Effector memory CD8-positive, alpha-beta T cell (primary cell): ENCODE data around the gene HLA-DRB1.
"Not testable (repeated sequence)": the region's sequence is repeated elsewhere in the genome, so short reads cannot be mapped to it uniquely, and the experiment has no call there.

ENCODE experiments used
- ATAC-seq: fragments of 150-1000 bp; cut with Tn5 transposase; replicated peaks from 2 replicates; pipeline ENCODE4 v1.10.0; 2021; ENCODE audit warnings: mild to moderate bottlenecking, moderate library complexity
- DNase-seq, 3 experiments: peaks; one replicate each; pipeline ENCODE4 v3.0.0; 2021
- H3K27ac Mint-ChIP-seq, 2 donors: one replicate each; pipeline ENCODE4 v1.8.0; 2022; ENCODE audit warnings: mild to moderate bottlenecking in 2 of 2, mixed read lengths in 2 of 2, moderate library complexity in 2 of 2
- H3K27me3 Mint-ChIP-seq, 2 donors: one replicate each; pipeline ENCODE4 v1.8.0; 2022; ENCODE audit warnings: mixed read lengths in 2 of 2
- H3K36me3 Mint-ChIP-seq: one replicate; pipeline ENCODE4 v1.8.0; 2022; ENCODE audit warnings: mild to moderate bottlenecking, moderate library complexity, mixed read lengths; ENCODE audit not compliant: insufficient read depth
- H3K4me1 Mint-ChIP-seq, 2 donors: one replicate each; pipeline ENCODE4 v1.8.0; 2022; ENCODE audit warnings: low read depth in 2 of 2, mixed read lengths in 2 of 2
- H3K4me3 Mint-ChIP-seq, 2 donors: one replicate each; pipeline ENCODE4 v1.8.0; 2022; ENCODE audit warnings: mild to moderate bottlenecking in 2 of 2, mixed read lengths in 2 of 2, moderate library complexity in 2 of 2
- H3K9me3 Mint-ChIP-seq, 2 donors: one replicate each; pipeline ENCODE4 v1.8.0; 2022; ENCODE audit warnings: mixed read lengths in 2 of 2
- total RNA-seq, 9 experiments: gene quantifications; one replicate each; lab custom pipeline; 2026; lab: John Stamatoyannopoulos, UW

HLA-DRB1 gene
- total RNA-seq: 7.1 to 102 (median 22.4) reads per million in 9 experiments

GRCh38 chr6:32589596-32590449, at the start of gene HLA-DRB1:
Gene HLA-DRB1 (minus strand): TSS chr6:32589848. CDS start chr6:32589742, 106 bp downstream.
- H3K27ac Mint-ChIP-seq: peak within 1 kb of the TSS; percentile 16 to 99
- H3K4me1 Mint-ChIP-seq: peaks cover 35 to 38% of the 10 kb centered on the region in 2 donors
- H3K9me3 Mint-ChIP-seq: no peaks in the 10 kb centered on the region
- no peaks in the 10 kb centered on the region for H3K27me3 Mint-ChIP-seq
- H3K4me3 Mint-ChIP-seq: peak within 1 kb of the TSS; percentile 77 to 96
- peaks cover 12% of the 10 kb centered on the region for H3K36me3 Mint-ChIP-seq
- ATAC-seq (peak; percentile 89), DNase-seq (peak; percentile 28 to 73 (median 39))

- no peak for DNase-seq
- ATAC-seq: no peak
- peak overlapping the region; percentile 26 to 80 for H3K27ac Mint-ChIP-seq
- H3K9me3 Mint-ChIP-seq: no peaks in the 10 kb centered on the region
- H3K27me3 Mint-ChIP-seq: peaks cover 0 to 26% of the 10 kb centered on the region in 2 donors
- peaks cover 21 to 48% of the 10 kb centered on the region in 2 donors for H3K4me1 Mint-ChIP-seq
- H3K36me3 Mint-ChIP-seq: peaks cover 24% of the 10 kb centered on the region
- H3K4me3 Mint-ChIP-seq: peak overlapping the region; percentile 42 to 79
Observed at GRCh38 chr6:32638532-32639219, 49.0 kb upstream of the HLA-DRB1 start.

DNA sequence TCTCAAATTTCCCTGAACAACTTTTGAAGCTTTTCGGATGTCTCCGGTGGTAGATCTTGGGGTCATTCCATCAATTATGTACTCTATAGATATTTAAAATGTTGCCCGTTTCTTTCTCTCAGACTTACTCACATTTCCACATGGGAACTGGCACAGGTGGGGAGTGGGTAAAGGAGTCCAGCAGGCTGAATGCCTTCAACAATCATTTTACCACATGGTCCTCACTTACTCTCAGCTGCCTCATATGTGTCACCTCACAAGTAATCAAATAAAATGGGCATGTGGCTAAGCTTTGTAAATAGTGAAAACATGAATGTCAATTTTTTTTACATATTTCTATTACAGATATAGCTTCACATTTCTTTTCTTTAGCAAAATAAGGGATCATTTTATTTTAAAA, 48.2 kb upstream of the HLA-DRB1 start:
- DNase-seq (no peak), ATAC-seq (no peak)
- Mint-ChIP-seq H3K27me3 (peaks cover 0 to 26% of the 10 kb centered on the region in 2 donors), H3K36me3 (peaks cover 24% of the 10 kb centered on the region), H3K27ac (peak overlapping the region; percentile 26 to 80), H3K9me3 (no peaks in the 10 kb centered on the region), H3K4me1 (peaks cover 21 to 43% of the 10 kb centered on the region in 2 donors), H3K4me3 (peak overlapping the region; percentile 42 to 79)

DNA sequence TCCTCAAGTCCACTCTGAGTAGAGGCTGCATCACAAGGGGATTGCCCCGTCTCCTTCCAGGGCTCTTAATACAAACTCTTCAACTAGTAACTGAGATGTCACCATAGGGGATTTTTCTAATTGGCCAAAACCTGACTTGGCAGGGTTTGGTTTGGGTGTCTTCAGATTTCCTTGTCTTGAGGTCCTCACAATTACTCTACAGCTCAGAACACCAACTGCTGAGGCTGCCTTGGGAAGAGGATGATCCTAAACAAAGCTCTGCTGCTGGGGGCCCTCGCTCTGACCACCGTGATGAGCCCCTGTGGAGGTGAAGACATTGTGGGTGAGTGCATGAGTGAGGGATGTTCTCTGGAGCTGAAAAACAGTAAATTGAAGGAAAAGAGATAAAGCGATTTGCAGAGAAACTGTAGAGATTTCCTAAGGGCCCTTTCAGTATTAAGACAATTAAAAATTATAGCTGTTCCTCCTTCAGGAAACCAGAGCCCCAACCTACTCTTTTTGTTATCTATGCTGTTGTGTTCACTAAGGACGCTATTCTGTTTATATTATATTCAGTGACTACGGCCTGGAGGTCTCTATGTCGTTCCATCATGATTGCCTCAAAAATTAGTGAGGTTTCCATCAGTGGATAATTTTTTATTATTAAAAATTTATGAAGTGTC, 47.7 kb upstream of the HLA-DRB1 start, which contains the start of gene HLA-DQA1:
TSS of gene HLA-DQA1 (plus strand) at position 188 of the 662 bp plus-strand sequence. CDS start at position 241, 53 bp downstream.
- H3K9me3 Mint-ChIP-seq: no peaks in the 10 kb centered on the region
- peak within 1 kb of the TSS; percentile 80 to 92 for H3K27ac Mint-ChIP-seq
- peak within 1 kb of the TSS; percentile 71 to 79 for H3K4me3 Mint-ChIP-seq
- peaks cover 0 to 26% of the 10 kb centered on the region in 2 donors for H3K27me3 Mint-ChIP-seq
- peaks cover 19 to 38% of the 10 kb centered on the region in 2 donors for H3K4me1 Mint-ChIP-seq
- DNase-seq (peak in 1 of 3 experiments; percentile 45), ATAC-seq (peak; percentile 83)
- peaks cover 20% of the 10 kb centered on the region for H3K36me3 Mint-ChIP-seq

DNA sequence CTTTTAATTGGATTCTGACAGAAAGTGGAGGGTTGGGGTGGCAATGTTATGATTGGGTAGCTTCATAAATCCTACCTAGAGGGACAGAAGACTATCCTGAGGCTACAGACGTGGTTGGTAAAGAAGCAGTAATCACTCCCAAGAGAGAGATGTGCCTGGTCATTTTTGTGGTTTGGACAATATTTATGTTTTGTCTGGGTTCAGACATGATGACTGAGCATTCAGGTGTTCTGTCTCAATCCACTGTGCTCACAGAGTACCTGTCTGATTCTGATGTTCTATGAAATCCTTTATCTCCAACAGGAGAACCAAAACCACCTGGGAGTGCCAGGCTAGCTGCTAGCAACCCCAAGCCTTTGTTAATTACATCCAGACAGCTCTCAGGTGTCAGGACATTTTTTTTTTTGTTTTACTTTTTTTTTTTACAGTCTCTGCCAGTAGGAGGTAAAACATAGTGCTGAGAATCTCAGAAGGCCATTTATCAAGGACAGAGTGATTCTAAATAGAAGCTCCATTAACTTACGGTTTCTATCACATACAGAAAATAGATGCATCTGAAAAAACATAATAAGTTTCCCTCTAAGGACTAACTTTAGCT, 46.0 kb upstream of the HLA-DRB1 start:
- no peak for ATAC-seq
- H3K36me3 Mint-ChIP-seq: peaks cover 14% of the 10 kb centered on the region
- DNase-seq: no peak
- no peak overlapping the region for H3K27ac Mint-ChIP-seq
- no peak overlapping the region for H3K4me3 Mint-ChIP-seq
- peaks cover 0 to 26% of the 10 kb centered on the region in 2 donors for H3K27me3 Mint-ChIP-seq
- H3K4me1 Mint-ChIP-seq: peaks cover 7 to 21% of the 10 kb centered on the region in 2 donors
- H3K9me3 Mint-ChIP-seq: no peaks in the 10 kb centered on the region

- H3K36me3 Mint-ChIP-seq: not testable (repeated sequence)
Observed at GRCh38 chr6:32629793-32630192, 40.1 kb upstream of the HLA-DRB1 start.

DNA sequence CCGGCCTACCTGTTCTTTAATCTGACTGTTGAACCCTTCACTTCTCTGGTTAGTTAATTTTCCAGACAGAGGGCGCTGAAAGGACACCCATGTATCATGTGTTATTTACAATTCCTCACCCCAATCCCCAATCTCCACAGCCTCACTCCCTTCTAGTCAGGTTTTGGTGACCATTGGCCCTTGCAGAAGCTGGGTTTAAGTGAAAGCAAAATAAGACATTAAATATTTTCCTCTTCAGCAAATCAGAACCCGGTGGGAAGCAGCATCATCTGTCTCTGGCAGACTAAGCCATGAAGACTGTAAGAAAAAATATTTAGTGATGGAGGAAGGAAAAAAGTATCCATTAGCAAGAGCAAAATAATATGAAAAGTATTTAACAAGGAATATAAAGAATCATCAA, 38.2 kb upstream of the HLA-DRB1 start:
- no peak for ATAC-seq

More at GRCh38 chr6:32629793-32630192, 40.1 kb upstream of the HLA-DRB1 start:
- not testable (repeated sequence) for DNase-seq, H3K4me3 Mint-ChIP-seq, H3K9me3 Mint-ChIP-seq, H3K27ac Mint-ChIP-seq, ATAC-seq, H3K27me3 Mint-ChIP-seq
- peaks cover 11 to 12% of the 10 kb centered on the region in 2 donors for H3K4me1 Mint-ChIP-seq

DNA sequence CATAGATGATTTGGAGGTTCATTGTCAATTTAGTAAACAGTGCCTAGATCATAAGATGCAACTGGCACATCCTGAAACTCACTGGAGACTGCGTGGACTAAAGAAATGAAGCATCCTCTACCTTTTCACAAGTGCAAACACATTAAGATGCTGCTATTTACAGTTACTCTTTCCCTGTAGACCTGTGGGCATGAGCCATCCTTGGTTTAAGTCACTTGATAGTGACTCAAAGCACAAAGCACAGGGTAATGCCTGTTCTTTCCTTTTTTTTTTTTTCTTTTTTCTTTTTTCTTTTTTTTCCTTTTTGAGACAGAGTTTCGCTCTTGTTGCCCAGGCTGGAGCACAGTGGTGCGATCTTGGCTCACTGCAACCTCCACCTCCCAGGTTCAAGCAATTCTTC, 37.6 kb upstream of the HLA-DRB1 start:
- no peak for ATAC-seq
- Mint-ChIP-seq H3K27ac (peak overlapping the region; percentile 64 to 89), H3K36me3 (peaks cover 10% of the 10 kb centered on the region), H3K27me3 (no peaks in the 10 kb centered on the region), H3K4me1 (peaks cover 24 to 34% of the 10 kb centered on the region in 2 donors), H3K4me3 (peak overlapping the region in 1 of 2 donors; percentile 17), H3K9me3 (no peaks in the 10 kb centered on the region)
- DNase-seq: no peak

More for the DNA sequence above, 38.2 kb upstream of the HLA-DRB1 start:
- DNase-seq: peak in 2 of 3 experiments; percentile 42 to 69
- H3K27me3 Mint-ChIP-seq: no peaks in the 10 kb centered on the region
- peak overlapping the region; percentile 64 to 89 for H3K27ac Mint-ChIP-seq
- H3K36me3 Mint-ChIP-seq: peaks cover 6% of the 10 kb centered on the region
- H3K4me3 Mint-ChIP-seq: peak overlapping the region; percentile 17 to 53
- H3K9me3 Mint-ChIP-seq: no peaks in the 10 kb centered on the region
- peaks cover 18 to 28% of the 10 kb centered on the region in 2 donors for H3K4me1 Mint-ChIP-seq

DNA sequence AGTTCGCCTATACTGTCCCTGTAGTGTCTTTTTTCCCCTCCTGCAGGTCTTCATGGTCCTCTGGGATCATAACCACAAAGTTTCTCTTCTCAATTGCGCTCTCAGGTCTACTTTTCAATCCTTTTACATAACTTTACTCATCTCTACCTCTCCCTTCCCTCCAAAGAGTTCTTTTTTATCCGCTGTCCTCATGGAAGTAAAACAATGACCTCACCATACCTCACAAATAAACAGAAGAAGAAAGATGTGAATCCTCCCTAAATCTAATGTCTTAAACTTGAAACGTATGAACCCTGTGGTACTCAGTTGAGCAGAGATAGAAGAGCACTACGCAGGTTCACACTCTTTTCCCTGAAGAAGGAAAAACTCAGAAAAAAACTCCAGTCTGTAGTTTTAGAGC, 35.5 kb upstream of the HLA-DRB1 start:
- ATAC-seq: no peak

DNA sequence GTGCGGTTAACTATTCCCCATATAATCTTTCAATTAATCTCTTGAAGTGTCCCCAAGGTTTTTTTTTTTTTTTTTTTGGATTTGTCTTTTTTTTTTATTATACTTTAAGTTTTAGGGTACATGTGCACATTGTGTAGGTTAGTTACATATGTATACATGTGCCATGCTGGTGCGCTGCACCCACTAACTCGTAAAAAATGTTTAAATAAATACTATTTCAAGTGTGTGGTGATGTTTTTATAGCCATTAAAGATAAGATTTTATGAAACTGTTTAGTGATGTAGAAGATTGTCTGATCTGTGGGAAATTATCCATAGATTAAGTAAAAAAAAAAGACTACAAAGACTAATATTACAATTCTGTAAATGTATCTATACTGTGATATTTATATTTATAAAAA, 34.9 kb upstream of the HLA-DRB1 start:
- peak overlapping the region; percentile 97 to 98 for H3K27ac Mint-ChIP-seq
- ATAC-seq: no peak
- H3K4me3 Mint-ChIP-seq: peak overlapping the region in 1 of 2 donors; percentile 67
- no peak for DNase-seq
- no peaks in the 10 kb centered on the region for H3K9me3 Mint-ChIP-seq
- no peaks in the 10 kb centered on the region for H3K27me3 Mint-ChIP-seq
- peaks cover 10% of the 10 kb centered on the region for H3K36me3 Mint-ChIP-seq
- peaks cover 29 to 47% of the 10 kb centered on the region in 2 donors for H3K4me1 Mint-ChIP-seq

More for the DNA sequence above, 35.5 kb upstream of the HLA-DRB1 start:
- Mint-ChIP-seq H3K36me3 (peaks cover 10% of the 10 kb centered on the region), H3K27me3 (no peaks in the 10 kb centered on the region), H3K9me3 (no peaks in the 10 kb centered on the region), H3K27ac (peak overlapping the region; percentile 42 to 74), H3K4me1 (peaks cover 29 to 47% of the 10 kb centered on the region in 2 donors), H3K4me3 (peak overlapping the region in 1 of 2 donors; percentile 2)
- DNase-seq: no peak

DNA sequence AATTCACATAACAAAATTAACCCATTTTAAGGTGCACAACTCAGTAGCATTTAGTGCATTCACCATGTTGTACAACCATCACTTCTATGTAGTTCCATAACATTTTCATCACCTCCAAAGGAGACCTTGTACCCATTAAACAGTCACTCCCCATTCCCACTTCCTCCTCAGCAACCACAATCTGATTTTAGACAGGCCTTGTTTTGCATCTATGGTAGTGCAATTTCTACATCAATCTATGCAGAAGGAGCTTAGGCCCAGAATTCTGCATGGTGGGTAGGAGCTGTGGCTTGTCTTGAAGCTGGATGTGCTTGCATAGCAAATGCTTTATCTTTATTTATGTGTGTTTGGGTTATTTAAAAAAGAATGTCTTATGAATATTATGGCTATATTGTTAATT, 34.0 kb upstream of the HLA-DRB1 start:
- Mint-ChIP-seq H3K36me3 (peaks cover 10% of the 10 kb centered on the region), H3K4me1 (peaks cover 29 to 47% of the 10 kb centered on the region in 2 donors), H3K4me3 (peak overlapping the region in 1 of 2 donors; percentile 67), H3K9me3 (no peaks in the 10 kb centered on the region), H3K27me3 (no peaks in the 10 kb centered on the region), H3K27ac (peak overlapping the region; percentile 97 to 98)
- ATAC-seq: no peak
- DNase-seq: no peak

DNA sequence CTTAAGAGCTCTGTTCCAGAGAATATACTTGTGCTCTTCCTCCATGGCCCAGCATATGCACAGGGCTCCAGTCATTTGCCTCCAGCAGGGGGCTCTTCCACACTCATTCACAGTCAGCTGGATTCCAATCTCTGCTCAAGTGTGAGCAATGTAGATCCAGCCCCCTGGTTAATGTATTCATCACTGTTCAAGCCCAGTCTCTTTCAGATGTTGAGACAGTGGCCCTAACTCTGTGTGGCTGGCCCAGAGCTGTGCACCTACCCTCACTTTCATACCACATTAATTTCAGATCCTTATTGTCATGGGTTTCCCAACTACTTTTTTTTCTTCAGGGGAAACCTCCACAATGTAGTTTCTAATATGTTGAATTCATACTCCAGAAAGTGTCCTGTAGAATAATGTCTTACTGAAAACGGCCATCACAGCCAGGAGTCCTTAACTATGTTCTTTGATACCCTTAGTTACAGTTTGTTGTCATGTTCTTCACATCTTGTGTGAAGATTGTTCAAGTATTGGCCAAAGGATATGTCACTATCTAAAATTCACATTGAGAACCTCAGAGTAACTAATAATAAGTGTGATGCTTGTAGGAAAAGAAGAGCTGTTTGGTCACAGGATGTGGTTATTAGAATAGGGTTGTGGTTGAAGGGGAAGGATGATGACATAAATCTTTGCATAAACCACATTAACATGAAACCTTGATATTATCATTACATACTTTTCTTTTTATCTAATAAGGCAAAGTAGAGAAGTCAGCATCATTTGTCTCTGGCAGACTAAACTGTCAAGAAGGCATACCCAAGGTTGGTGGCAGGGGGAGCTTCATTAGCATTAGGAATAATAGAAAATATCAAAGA, 33.1 kb upstream of the HLA-DRB1 start:
- H3K27ac Mint-ChIP-seq: peak overlapping the region; percentile 97 to 98
- peaks cover 28 to 43% of the 10 kb centered on the region in 2 donors for H3K4me1 Mint-ChIP-seq
- DNase-seq: peak; percentile 49 to 68 (median 54)
- H3K9me3 Mint-ChIP-seq: no peaks in the 10 kb centered on the region
- peaks cover 10% of the 10 kb centered on the region for H3K36me3 Mint-ChIP-seq
- peak; percentile 87 for ATAC-seq
- H3K4me3 Mint-ChIP-seq: peak overlapping the region; percentile 61 to 67
- no peaks in the 10 kb centered on the region for H3K27me3 Mint-ChIP-seq
